Uterine smooth muscle cell (primary cell): Measurements from ENCODE around the gene FLACC1. TPM values are rescaled to one million over a fixed set of nuclear protein-coding genes. Genes with fewer than 3 reads are reported as not detected.

Source experiments
- total RNA-seq: library from RNA; depleted of rRNA; stranded (reverse); fragments of >200 nt; gene quantifications from 2 replicates; pipeline ENCODE4 v1.2.3, GENCODE V29; 2014

Gene FLACC1
- 1.4 and 2.0 TPM in 2 replicates for total RNA-seq

DNA sequence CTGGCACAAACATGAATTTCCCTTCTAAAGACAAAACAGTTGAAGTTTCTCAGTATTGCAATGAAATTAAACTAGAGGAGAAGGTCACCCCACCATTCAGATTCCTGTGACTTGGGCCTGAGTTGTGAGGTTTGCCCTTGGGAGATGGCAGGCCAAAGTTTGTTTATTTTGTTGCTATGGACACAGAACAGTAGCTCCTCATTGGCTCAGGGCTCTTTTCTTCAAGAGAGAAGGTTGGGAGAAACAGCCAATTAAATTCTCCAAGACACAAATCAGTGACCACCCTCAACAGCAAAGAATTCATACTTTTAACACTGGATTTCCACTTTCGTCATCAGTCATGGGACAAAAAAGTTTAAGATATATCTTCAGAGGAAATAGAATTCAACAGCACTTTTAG, at the start of gene FLACC1:
FLACC1 (minus strand) TSS at position 125 of the 400 bp plus-strand sequence. CDS start 5,941 bp downstream, outside the sequence.

GRCh38 chr2:201260302-201260800, 96.8 kb downstream of the FLACC1 start, which contains the start of gene CASP8:
TSS of gene CASP8 (plus strand) at chr2:201260536. CDS start at chr2:201266487, 5,951 bp downstream.

Other genes starting within 250 kb of the FLACC1 start
- 74.3 and 100 TPM in 2 replicates for gene CFLAR, start 241.2 kb downstream of the FLACC1 start, total RNA-seq
- 4.5 and 6.1 TPM in 2 replicates for gene CASP10, start 174.2 kb downstream of the FLACC1 start, total RNA-seq
- 30.1 and 30.4 TPM in 2 replicates for gene CASP8, start 96.8 kb downstream of the FLACC1 start, total RNA-seq
- gene TRAK2, start 94.1 kb upstream of the FLACC1 start, total RNA-seq = 63.4 and 68.9 TPM in 2 replicates
- 56.7 and 57.8 TPM in 2 replicates for gene STRADB, start 94.4 kb upstream of the FLACC1 start, total RNA-seq